ENCODE measurements around the gene THAP2. TPM values are rescaled to one million over a fixed set of nuclear protein-coding genes. Genes with fewer than 3 reads are reported as not detected.
"Not testable (repeated sequence)": the region's sequence is repeated elsewhere in the genome, so short reads cannot be mapped to it uniquely, and the experiment has no call there.

Gene THAP2
- polyA plus RNA-seq, 1 experiment, result 1.1 TPM

DNA sequence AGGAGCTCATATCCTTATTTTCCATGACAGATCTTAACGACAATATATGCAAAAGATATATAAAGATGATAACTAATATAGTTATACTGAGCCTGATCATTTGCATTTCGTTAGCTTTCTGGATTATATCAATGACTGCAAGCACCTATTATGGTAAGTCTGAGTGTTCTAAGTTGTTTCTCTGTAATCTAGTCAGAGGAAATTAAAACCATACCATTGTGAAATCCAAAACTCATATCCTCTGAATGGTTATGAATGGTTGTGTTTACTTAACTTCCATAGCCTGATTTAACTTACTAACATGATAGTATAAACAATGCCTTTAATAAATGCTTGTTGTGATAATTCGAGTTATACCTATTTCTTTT is 22.5 kb downstream of the THAP2 start:
- H3K27me3 ChIP-seq (ENCODE audit: control insufficient read depth, insufficient read depth, low read length), result no peaks in the 10 kb centered on the region
- ChIA-PET POLR2A (interaction anchor here (1.0 kb wide), 1 partner anchor 24 kb away, joined by 3 read pairs; no protein-coding TSS in a partner anchor), CTCF (interaction anchor here (0.9 to 2.4 kb wide), 7 partner anchors 9 to 60 kb away, joined by 3 to 10 read pairs (median 3); partner anchors contain the start of genes THAP2 and ZFC3H1)
- peak overlapping the region; percentile 85 for H3K4me3 ChIP-seq (ENCODE audit: low read depth, low read length)
- no peak for DNase-seq (ENCODE audit: low read depth)
- TF ChIP-seq, protein P1, sequence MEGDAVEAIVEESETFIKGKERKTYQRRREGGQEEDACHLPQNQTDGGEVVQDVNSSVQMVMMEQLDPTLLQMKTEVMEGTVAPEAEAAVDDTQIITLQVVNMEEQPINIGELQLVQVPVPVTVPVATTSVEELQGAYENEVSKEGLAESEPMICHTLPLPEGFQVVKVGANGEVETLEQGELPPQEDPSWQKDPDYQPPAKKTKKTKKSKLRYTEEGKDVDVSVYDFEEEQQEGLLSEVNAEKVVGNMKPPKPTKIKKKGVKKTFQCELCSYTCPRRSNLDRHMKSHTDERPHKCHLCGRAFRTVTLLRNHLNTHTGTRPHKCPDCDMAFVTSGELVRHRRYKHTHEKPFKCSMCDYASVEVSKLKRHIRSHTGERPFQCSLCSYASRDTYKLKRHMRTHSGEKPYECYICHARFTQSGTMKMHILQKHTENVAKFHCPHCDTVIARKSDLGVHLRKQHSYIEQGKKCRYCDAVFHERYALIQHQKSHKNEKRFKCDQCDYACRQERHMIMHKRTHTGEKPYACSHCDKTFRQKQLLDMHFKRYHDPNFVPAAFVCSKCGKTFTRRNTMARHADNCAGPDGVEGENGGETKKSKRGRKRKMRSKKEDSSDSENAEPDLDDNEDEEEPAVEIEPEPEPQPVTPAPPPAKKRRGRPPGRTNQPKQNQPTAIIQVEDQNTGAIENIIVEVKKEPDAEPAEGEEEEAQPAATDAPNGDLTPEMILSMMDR (IDR thresholded peaks at IDR 0.05; ENCODE audit: insufficient read depth, low read depth, low read length), result no peak
- no peaks in the 10 kb centered on the region for H3K36me3 ChIP-seq (ENCODE audit: control insufficient read depth, insufficient read depth, low read length)

DNA sequence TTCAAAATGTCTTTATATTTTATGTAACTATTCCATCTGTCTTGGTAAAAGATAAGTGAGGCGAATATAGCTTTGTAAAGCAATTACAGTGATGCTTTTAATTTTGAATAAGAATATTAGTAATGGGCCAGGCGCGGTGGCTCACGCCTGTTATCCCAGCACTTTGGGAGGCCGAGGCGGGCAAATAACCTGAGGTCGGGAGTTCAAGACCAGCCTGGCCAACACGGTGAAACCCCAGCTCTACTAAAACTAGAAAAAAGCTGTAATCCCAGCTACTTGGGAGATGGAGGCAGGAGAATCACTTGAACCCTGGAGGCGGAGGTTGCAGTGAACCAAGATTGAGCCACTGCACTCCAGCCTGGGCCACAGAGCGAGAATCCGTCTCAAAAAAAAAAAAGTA is 23.1 kb downstream of the THAP2 start:
- POLR2A ChIA-PET; DNase-seq (ENCODE audit: low read depth); H3K36me3 ChIP-seq (ENCODE audit: control insufficient read depth, insufficient read depth, low read length); H3K27me3 ChIP-seq (ENCODE audit: control insufficient read depth, insufficient read depth, low read length): not testable (repeated sequence)
- CTCF ChIA-PET, result interaction anchor here (0.6 to 2.0 kb wide), 5 partner anchors 9 to 203 kb away, joined by 3 to 9 read pairs (median 3); no protein-coding TSS in a partner anchor
- H3K4me3 ChIP-seq (ENCODE audit: low read depth, low read length), result peak overlapping the region; percentile 85

- TF ChIP-seq, protein P1 (IDR thresholded peaks at IDR 0.05; ENCODE audit: insufficient read depth, low read depth, low read length), result no peak
- ChIA-PET POLR2A (no interaction called here), CTCF (no interaction called here)
- no peaks in the 10 kb centered on the region for H3K27me3 ChIP-seq (ENCODE audit: control insufficient read depth, insufficient read depth, low read length)
- no peak for DNase-seq (ENCODE audit: low read depth)
- H3K4me3 ChIP-seq (ENCODE audit: low read depth, low read length), result no peak overlapping the region
- H3K36me3 ChIP-seq (ENCODE audit: control insufficient read depth, insufficient read depth, low read length), result no peaks in the 10 kb centered on the region
Observed at GRCh38 chr12:71688961-71689570, 25.0 kb downstream of the THAP2 start.

GRCh38 chr12:71691504-71692129 is 27.5 kb downstream of the THAP2 start:
- POLR2A ChIA-PET, result no interaction called here
- Histone ChIP-seq H3K27me3 (ENCODE audit: control insufficient read depth, insufficient read depth, low read length) (no peaks in the 10 kb centered on the region), H3K36me3 (ENCODE audit: control insufficient read depth, insufficient read depth, low read length) (no peaks in the 10 kb centered on the region), H3K4me3 (ENCODE audit: low read depth, low read length) (no peak overlapping the region)
- DNase-seq (ENCODE audit: low read depth), result no peak
- TF ChIP-seq, protein P1 (IDR thresholded peaks at IDR 0.05; ENCODE audit: insufficient read depth, low read depth, low read length), result no peak
- CTCF ChIA-PET, result no interaction called here

DNA sequence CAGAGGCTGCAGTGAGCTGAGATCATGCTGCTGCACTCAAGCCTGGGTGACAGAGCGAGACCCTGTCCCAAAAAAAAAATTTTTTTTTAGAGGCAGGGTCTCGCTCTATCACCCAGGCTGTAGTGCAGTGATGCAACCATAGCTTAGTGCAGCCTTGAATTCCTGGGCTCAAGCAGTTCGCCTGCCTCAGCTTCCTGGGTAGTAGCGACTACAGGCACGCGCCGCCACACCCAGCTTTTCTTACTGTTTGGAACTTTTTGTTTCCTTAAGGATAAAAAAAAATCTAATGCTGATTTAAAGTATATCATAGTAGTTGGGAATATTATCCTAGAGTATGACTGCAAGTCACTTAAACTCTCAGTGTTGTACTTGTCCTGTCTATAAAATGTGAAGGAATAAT is 29.0 kb downstream of the THAP2 start:
- Histone ChIP-seq H3K36me3 (ENCODE audit: control insufficient read depth, insufficient read depth, low read length) (no peaks in the 10 kb centered on the region), H3K27me3 (ENCODE audit: control insufficient read depth, insufficient read depth, low read length) (no peaks in the 10 kb centered on the region), H3K4me3 (ENCODE audit: low read depth, low read length) (no peak overlapping the region)
- ChIA-PET POLR2A (no interaction called here), CTCF (no interaction called here)
- DNase-seq (ENCODE audit: low read depth), result no peak
- TF ChIP-seq, protein P1 (IDR thresholded peaks at IDR 0.05; ENCODE audit: insufficient read depth, low read depth, low read length), result no peak

DNA sequence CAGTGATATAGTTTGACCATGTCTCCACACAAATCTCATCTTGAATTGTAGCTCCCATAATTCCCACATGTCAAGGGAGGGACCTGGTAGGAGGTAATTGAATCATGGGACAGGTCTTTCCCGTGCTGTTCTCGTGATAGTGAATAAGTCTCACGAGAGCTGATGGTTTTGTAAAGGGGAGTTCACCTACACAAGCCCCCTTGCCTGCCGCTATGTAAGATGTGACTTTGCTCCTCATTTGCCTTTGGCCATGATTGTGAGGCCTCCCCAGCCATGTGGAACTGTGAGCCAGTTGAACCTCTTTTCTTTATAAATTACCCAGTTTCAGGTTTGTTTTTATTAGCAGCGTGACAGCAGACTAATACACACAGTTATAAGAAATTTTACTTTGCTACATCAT is 29.6 kb downstream of the THAP2 start:
- H3K36me3 ChIP-seq (ENCODE audit: control insufficient read depth, insufficient read depth, low read length); POLR2A ChIA-PET; H3K27me3 ChIP-seq (ENCODE audit: control insufficient read depth, insufficient read depth, low read length); DNase-seq (ENCODE audit: low read depth); CTCF ChIA-PET; H3K4me3 ChIP-seq (ENCODE audit: low read depth, low read length): not testable (repeated sequence)
